ENCODE results near the gene OR10W1. TPM values are rescaled to one million over a fixed set of nuclear protein-coding genes. Genes with fewer than 3 reads are reported as not detected.

OR10W1 gene
- total and polyA plus RNA-seq, 2 of the 8 experiments (the other 6 are each of a cell fraction or from before 2014, with no cell fraction given), result not detected

- no peak for TF ChIP-seq RFX5 (IDR thresholded peaks at IDR 0.05; ENCODE audit: borderline replicate concordance, low read depth, low read length)
These were observed 24.0 kb upstream of the OR10W1 start (continued) for GRCh38 chr11:58292017-58292416.
